GM10847 (cell line): Measurements from ENCODE around the gene CD40.

Experiments
- POLR2A ChIP-seq: IDR thresholded peaks from 2 replicates; pipeline ENCODE4 v1.6.1; 2011; ENCODE audit not compliant: insufficient read length; ENCODE audit errors: extremely low read depth

CD40 gene

GRCh38 chr20:46117704-46118467 is at the start of gene CD40:
Gene CD40, plus strand, starts transcription at chr20:46118314. Its CDS starts 30 bp downstream, at chr20:46118344.
- peak; percentile 95 for TF ChIP-seq POLR2A

- no peak for TF ChIP-seq POLR2A
Measured at GRCh38 chr20:46070215-46070900, 47.8 kb upstream of the CD40 start.

GRCh38 chr20:46071573-46071972 is 46.5 kb upstream of the CD40 start:
- TF ChIP-seq POLR2A, result no peak

- TF ChIP-seq POLR2A, result no peak
Measured at GRCh38 chr20:46073024-46073423, 45.1 kb upstream of the CD40 start.

GRCh38 chr20:46073443-46073842 is 44.7 kb upstream of the CD40 start:
- no peak for TF ChIP-seq POLR2A

- no peak for TF ChIP-seq POLR2A
Measured at GRCh38 chr20:46074006-46074405, 44.1 kb upstream of the CD40 start.

GRCh38 chr20:46076806-46077205 is 41.3 kb upstream of the CD40 start:
- no peak for TF ChIP-seq POLR2A

GRCh38 chr20:46077642-46078305 is 40.3 kb upstream of the CD40 start:
- TF ChIP-seq POLR2A, result no peak

- TF ChIP-seq POLR2A, result no peak
Measured at GRCh38 chr20:46078954-46079353, 39.2 kb upstream of the CD40 start.

GRCh38 chr20:46081074-46081473 is 37.0 kb upstream of the CD40 start:
- no peak for TF ChIP-seq POLR2A

- TF ChIP-seq POLR2A, result no peak
Measured at GRCh38 chr20:46083101-46083500, 35.0 kb upstream of the CD40 start.

- no peak for TF ChIP-seq POLR2A
Measured at GRCh38 chr20:46083531-46084061, 34.5 kb upstream of the CD40 start.

GRCh38 chr20:46084805-46085178 is 33.3 kb upstream of the CD40 start:
- no peak for TF ChIP-seq POLR2A

- TF ChIP-seq POLR2A, result no peak
Measured at GRCh38 chr20:46085179-46085851, 32.8 kb upstream of the CD40 start.

- no peak for TF ChIP-seq POLR2A
Measured at GRCh38 chr20:46087161-46087560, 31.0 kb upstream of the CD40 start.

GRCh38 chr20:46088409-46089166 is 29.5 kb upstream of the CD40 start:
- TF ChIP-seq POLR2A, result no peak

- TF ChIP-seq POLR2A, result no peak
Measured at GRCh38 chr20:46089167-46089416, 29.0 kb upstream of the CD40 start.
